Pancreas (tissue), 10 donors: Measurements from ENCODE around the gene HOXC10. TPM values are rescaled to one million over a fixed set of nuclear protein-coding genes. Genes with fewer than 3 reads are reported as not detected.

Experiments used
- ATAC-seq, 4 donors: fragments of 200-7000 bp; cut with Tn5 transposase; one replicate each; pipeline versions ENCODE4 v1.8.0 to v1.9.1; 2020; ENCODE audit warnings: mild to moderate bottlenecking in 4 of 4, moderate library complexity in 4 of 4
- DNase-seq, 6 donors: peaks; one replicate each; pipeline ENCODE4 v3.0.0-alpha.2; 2020
- FAIRE-seq: peaks from 2 replicates; lab custom pipeline; 2012; peaks lifted over from hg19 to GRCh38; lab: Jason Lieb, UNC
- H3K27ac ChIP-seq, 4 donors: fragments of 200-600 bp; sonication (generic); 1 replicate in 3 of 4; 2 replicates in 1 of 4; pipeline versions ENCODE4 v1.5.0 to v1.8.0; 2020
- H3K27me3 ChIP-seq, 4 donors: fragments of 200-600 bp; one replicate each; pipeline ENCODE4 v1.8.0; 2021
- H3K36me3 ChIP-seq, 3 donors: fragments of 200-600 bp; sonication (generic) in 1 of 3; one replicate each; pipeline versions ENCODE4 v1.5.0 to v1.8.0; 2020 to 2021
- H3K4me1 ChIP-seq, 3 donors: fragments of 200-600 bp; one replicate each; pipeline ENCODE4 v1.8.0; 2021
- H3K4me3 ChIP-seq, 4 donors: fragments of 200-600 bp; sonication (generic) in 2 of 4; one replicate each; pipeline versions ENCODE4 v1.5.0 to v1.8.0; 2020 to 2021
- H3K9me3 ChIP-seq, 4 donors: fragments of 200-600 bp; one replicate each; pipeline ENCODE4 v1.8.0; 2021
- WGBS, 2 donors: extraction: QIAGEN DNeasy Blood & Tissue Kit; methylation state at CpG; one replicate each; pipeline ENCODE4 v1.1.7; 2013; 5-methylcytosine and 5-hydroxymethylcytosine counted together
- intact Hi-C, 3 donors: fragments of 100-400 bp; cut with DNase I; formaldehyde crosslinking; loops; one replicate each; pipeline versions ENCODE4 v1.11.1 to v1.14.2; 2022
- polyA plus RNA-seq, 2 donors: library from polyadenylated mRNA; stranded (reverse); fragments of 200-250 nt; gene quantifications; one replicate each; pipeline ENCODE4 v1.2.3, GENCODE V29; 2013
- total RNA-seq, 6 donors: library from RNA; stranded (reverse); fragmentation: NEBNext Ultra II Directional in 4 of 6; extraction: Animal tissue kit (Norgen Biotek cat#: 25700) in 4 of 6; gene quantifications; one replicate each; pipeline versions ENCODE4 v1.2.1 to v1.2.4, GENCODE V29; 2021 to 2023
- TF ChIP-seq, protein P1 (sequence below), 4 donors: fragments of 200-600 bp; sonication (generic) in 3 of 4; IDR thresholded peaks; one replicate each; pipeline versions ENCODE4 v1.5.0 to v1.8.0; 2021; ENCODE audit warnings: antibody characterized with exemption in 4 of 4
- donor health status: healthy with polysubstance abuse.
- donor health status: DM: no; HTN: no; CAD: no; lungs with moderate emphysema.
- donor health status: DM: no; HTN: no; CAD: no.
- donor health status: control.
- donor health status: control.
- donor health status: Bipolar disorder and iron deficiency.
- donor health status: DM: yes; HTN: yes; CAD: no.
- donor health status: DM: no; HTN: no; CAD: no.
- donor health status: DM: no; HTN: no; CAD: no.
- donor health status: DM: yes; HTN: yes; CAD: no.

Gene HOXC10
- total and polyA plus RNA-seq, 8 donors = 0.08 to 0.16 TPM; not detected in 6

DNA sequence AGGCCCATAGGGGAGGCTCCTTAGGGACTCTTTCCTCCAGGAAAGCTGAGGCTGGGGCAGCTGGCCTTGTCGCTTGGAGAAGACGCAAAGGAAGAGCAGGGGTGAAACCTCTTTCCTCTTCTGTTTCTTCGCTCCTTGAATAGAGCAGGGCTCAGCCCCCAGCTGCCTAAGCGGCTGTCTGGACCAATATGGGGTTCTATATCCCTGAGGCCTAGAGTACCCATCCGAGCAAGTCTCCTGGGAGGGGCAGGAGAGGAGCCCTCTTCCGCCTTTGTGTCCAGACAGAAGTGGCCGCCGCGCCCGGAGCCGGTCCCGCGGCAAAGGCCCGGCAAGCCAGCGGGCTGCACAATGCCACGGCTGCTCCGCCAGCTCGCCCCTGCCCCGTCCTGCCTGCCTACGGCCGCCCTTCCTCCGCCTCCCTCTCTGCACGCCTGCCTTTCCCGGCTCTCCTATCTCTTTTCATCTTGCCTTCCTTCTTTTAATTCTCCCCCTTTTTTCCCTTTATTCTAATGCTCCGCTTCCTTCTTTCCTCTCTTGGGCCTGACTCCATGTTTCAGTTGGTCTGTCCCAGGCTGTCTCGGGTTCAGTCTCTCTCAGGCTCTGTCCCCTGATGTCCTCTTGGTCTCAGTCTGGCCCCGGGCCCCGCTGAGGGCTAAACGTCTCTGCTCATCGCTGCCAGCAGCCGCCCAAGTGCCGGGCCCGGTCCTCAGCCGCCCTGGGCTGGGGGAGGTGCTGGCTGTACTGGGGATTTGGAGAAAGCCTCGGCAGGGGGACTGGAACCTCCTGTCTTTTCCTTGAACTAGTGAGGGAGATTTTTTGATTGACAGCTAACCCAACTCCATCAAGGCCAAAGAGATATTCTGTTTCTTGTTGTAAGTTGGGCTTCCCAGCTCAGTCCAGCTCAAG lies 12.5 kb downstream of the HOXC10 start:
- DNase-seq (peak in 1 of 6 donors; percentile 16), ATAC-seq (no peak), FAIRE-seq (no peak)
- WGBS, 2 donors = 18 to 20% methylated on average over 33 to 35 of the region's 35 CpGs
- Histone ChIP-seq H3K36me3 (no peaks in the 10 kb centered on the region), H3K9me3 (no peaks in the 10 kb centered on the region), H3K4me3 (no peak overlapping the region), H3K27ac (no peak overlapping the region), H3K4me1 (peaks cover 0 to 16% (median 12%) of the 10 kb centered on the region in 3 donors), H3K27me3 (peaks cover 0 to 75% (median 13%) of the 10 kb centered on the region in 4 donors)
- TF ChIP-seq, protein P1, sequence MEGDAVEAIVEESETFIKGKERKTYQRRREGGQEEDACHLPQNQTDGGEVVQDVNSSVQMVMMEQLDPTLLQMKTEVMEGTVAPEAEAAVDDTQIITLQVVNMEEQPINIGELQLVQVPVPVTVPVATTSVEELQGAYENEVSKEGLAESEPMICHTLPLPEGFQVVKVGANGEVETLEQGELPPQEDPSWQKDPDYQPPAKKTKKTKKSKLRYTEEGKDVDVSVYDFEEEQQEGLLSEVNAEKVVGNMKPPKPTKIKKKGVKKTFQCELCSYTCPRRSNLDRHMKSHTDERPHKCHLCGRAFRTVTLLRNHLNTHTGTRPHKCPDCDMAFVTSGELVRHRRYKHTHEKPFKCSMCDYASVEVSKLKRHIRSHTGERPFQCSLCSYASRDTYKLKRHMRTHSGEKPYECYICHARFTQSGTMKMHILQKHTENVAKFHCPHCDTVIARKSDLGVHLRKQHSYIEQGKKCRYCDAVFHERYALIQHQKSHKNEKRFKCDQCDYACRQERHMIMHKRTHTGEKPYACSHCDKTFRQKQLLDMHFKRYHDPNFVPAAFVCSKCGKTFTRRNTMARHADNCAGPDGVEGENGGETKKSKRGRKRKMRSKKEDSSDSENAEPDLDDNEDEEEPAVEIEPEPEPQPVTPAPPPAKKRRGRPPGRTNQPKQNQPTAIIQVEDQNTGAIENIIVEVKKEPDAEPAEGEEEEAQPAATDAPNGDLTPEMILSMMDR (IDR thresholded peaks at IDR 0.05) = no peak
- intact Hi-C loops = no loop called here

- Histone ChIP-seq H3K27ac (no peak overlapping the region), H3K4me1 (peaks cover 0 to 16% (median 12%) of the 10 kb centered on the region in 3 donors), H3K27me3 (peaks cover 0 to 77% (median 13%) of the 10 kb centered on the region in 4 donors), H3K36me3 (no peaks in the 10 kb centered on the region), H3K9me3 (no peaks in the 10 kb centered on the region), H3K4me3 (no peak overlapping the region)
- whole genome bisulfite sequencing, 2 donors = 14 to 15% methylated on average over 11 of the region's 11 CpGs
- intact Hi-C loops = no loop called here
- FAIRE-seq = no peak
- no peak for ATAC-seq
- DNase-seq = no peak
- TF ChIP-seq, protein P1 (IDR thresholded peaks at IDR 0.05) = no peak
Observed at GRCh38 chr12:53998110-53998899, 13.4 kb downstream of the HOXC10 start.

DNA sequence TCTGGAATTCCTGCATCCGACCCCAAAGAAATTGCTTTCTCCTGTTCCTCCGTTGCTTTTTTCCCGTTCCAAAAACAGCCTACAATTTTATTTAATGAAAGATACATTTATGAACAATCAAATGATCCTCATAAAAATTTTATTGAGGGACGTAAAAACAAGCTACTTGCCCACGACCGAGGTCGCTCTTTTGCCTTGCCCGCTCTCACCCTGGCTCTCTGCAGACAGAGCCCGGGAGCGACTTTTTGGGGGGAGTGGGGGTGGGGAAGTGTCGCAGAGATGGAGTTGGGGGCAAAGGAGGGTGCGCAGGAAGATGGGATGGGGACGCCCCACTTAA lies 13.9 kb downstream of the HOXC10 start:
- H3K4me1 ChIP-seq = peaks cover 0 to 16% (median 12%) of the 10 kb centered on the region in 3 donors
- WGBS, 2 donors = 8 to 11% methylated on average over 13 of the region's 13 CpGs
- no peak for FAIRE-seq
- DNase-seq = no peak
- intact Hi-C loops = no loop called here
- peaks cover 0 to 77% (median 13%) of the 10 kb centered on the region in 4 donors for H3K27me3 ChIP-seq
- H3K27ac ChIP-seq = no peak overlapping the region
- no peak for ATAC-seq
- no peaks in the 10 kb centered on the region for H3K9me3 ChIP-seq
- TF ChIP-seq, protein P1 (IDR thresholded peaks at IDR 0.05) = no peak
- no peak overlapping the region for H3K4me3 ChIP-seq
- H3K36me3 ChIP-seq = no peaks in the 10 kb centered on the region

- 4% methylated on average over 35 of the region's 35 CpGs for WGBS, 2 donors
- intact Hi-C loops = loop anchor here in 1 of 3 donors (10.0 kb wide), 1 partner anchor 195 kb away; no protein-coding TSS in a partner anchor
- H3K27ac ChIP-seq = no peak overlapping the region
Observed at GRCh38 chr12:53999559-54000115, 14.7 kb downstream of the HOXC10 start.

More at GRCh38 chr12:53999559-54000115, 14.7 kb downstream of the HOXC10 start:
- H3K4me3 ChIP-seq = peak overlapping the region in 3 of 4 donors; percentile 14 to 56 (median 35)
- peak in 1 of 6 donors; percentile 18 for DNase-seq
- ATAC-seq = peak in 3 of 4 donors; percentile 17 to 62 (median 20)
- H3K9me3 ChIP-seq = no peaks in the 10 kb centered on the region
- peaks cover 0 to 78% (median 11%) of the 10 kb centered on the region in 4 donors for H3K27me3 ChIP-seq
- TF ChIP-seq, protein P1 (IDR thresholded peaks at IDR 0.05) = no peak
- peaks cover 0 to 11% (median 7%) of the 10 kb centered on the region in 3 donors for H3K4me1 ChIP-seq
- FAIRE-seq = no peak
- no peaks in the 10 kb centered on the region for H3K36me3 ChIP-seq
